Panc1 (cell line): ENCODE data around the gene RNF4.

ENCODE experiments used
- CTCF ChIP-seq: fragments of 450-650 bp; IDR thresholded peaks from 2 replicates; pipeline ENCODE4 v1.5.1; 2017; ENCODE audit warnings: mild to moderate bottlenecking
- POLR2AphosphoS5 ChIP-seq: IDR thresholded peaks from 2 replicates; pipeline ENCODE4 v1.6.1; 2012; ENCODE audit warnings: mild to moderate bottlenecking, low read depth, low read length, moderate library complexity
- REST ChIP-seq, 2 experiments: IDR thresholded peaks; 2 replicates each; pipeline ENCODE4 v1.6.1; 2011 to 2012; ENCODE audit warnings: low read depth in 2 of 2, control low read depth in 1 of 2, low read length in 1 of 2, mild to moderate bottlenecking in 1 of 2, moderate library complexity in 1 of 2; ENCODE audit not compliant: insufficient read depth in 1 of 2
- TCF7L2 ChIP-seq: IDR thresholded peaks from 2 replicates; pipeline ENCODE4 v1.6.1; 2011; ENCODE audit warnings: mild to moderate bottlenecking, low read depth, low read length, inconsistent platforms

- TF ChIP-seq CTCF (no peak), POLR2AphosphoS5 (no peak), TCF7L2 (no peak), REST (IDR thresholded peaks at IDR 0.05; ENCODE audit: insufficient read depth in 1 of 2, low read depth in 2 of 2, low read length in 1 of 2) (no peak)
Observed at GRCh38 chr4:2433609-2434350, 35.1 kb upstream of the RNF4 start.
